Endometrial microvascular endothelial cells (primary cell): ENCODE measurements around the gene TMPRSS13. TPM values are rescaled to one million over a fixed set of nuclear protein-coding genes. Genes with fewer than 3 reads are reported as not detected.

Experiments used
- total RNA-seq: library from RNA; depleted of rRNA; stranded (reverse); fragments of >200 nt; gene quantifications from one replicate; pipeline ENCODE4 v1.2.3, GENCODE V29; 2015; ENCODE audit errors: inconsistent ontology term

Gene TMPRSS13
- total RNA-seq, 1 donor from 2014 or later = not detected

Other genes with a start within 250 kb of the TMPRSS13 start
- gene DSCAML1, start 132.2 kb downstream of the TMPRSS13 start, total RNA-seq = not detected
- gene FXYD2, start 104.7 kb downstream of the TMPRSS13 start, total RNA-seq = not detected
- 0.84 TPM for gene FXYD6, start 52.7 kb downstream of the TMPRSS13 start, total RNA-seq
- not detected for gene IL10RA, start 57.0 kb upstream of the TMPRSS13 start, total RNA-seq
- gene TMPRSS4, start 147.7 kb upstream of the TMPRSS13 start, total RNA-seq = not detected
- not detected for gene SMIM35, start 157.6 kb upstream of the TMPRSS13 start, total RNA-seq
- gene SCN4B, start 223.4 kb upstream of the TMPRSS13 start, total RNA-seq = under 0.01 TPM
- not detected for gene SCN2B, start 247.2 kb upstream of the TMPRSS13 start, total RNA-seq